HepG2 (cell line): Measurements from ENCODE around the gene FBH1. TPM values are rescaled to one million over a fixed set of nuclear protein-coding genes. Genes with fewer than 3 reads are reported as not detected.

Source experiments
- ATAC-seq: fragments of 200-7000 bp; cut with Tn5 transposase; 3 replicates; pipeline ENCODE4 v1.9.1; 2020; ENCODE audit warnings: mild to moderate bottlenecking, moderate library complexity
- BruUV-seq: library from RNA; stranded (reverse); fragments of 400-500 nt; replicated peaks from 2 replicates; lab custom pipeline; 2021; lab: Mats Ljungman, UMichigan
- CTCF ChIA-PET: fragments of 300-600 bp; formaldehyde crosslinking; extraction: SDS; loops from one replicate; lab custom pipeline; 2021; ENCODE audit warnings: low total read pairs, inconsistent platforms, low intra/inter-chr PET ratio; lab: Yijun Ruan, JAX
- POLR2A ChIA-PET: fragments of 350-600 bp; sonication (Branson Sonifier 250); formaldehyde crosslinking; loops from one replicate; lab custom pipeline; 2020; ENCODE audit warnings: antibody characterized with exemption, inconsistent platforms; lab: Yijun Ruan, JAX
- DNase-seq: peaks from one replicate; pipeline ENCODE4 v3.0.0-alpha.2; 2015; ENCODE audit warnings: low spot score
- FAIRE-seq: peaks from 3 replicates; lab custom pipeline; 2011; peaks lifted over from hg19 to GRCh38; lab: Jason Lieb, UNC
- H2AFZ ChIP-seq: one replicate; pipeline ENCODE4 v1.6.1; 2011; ENCODE audit warnings: low read length, inconsistent platforms
- H3K27ac ChIP-seq: fragments of 300-600 bp; 3 replicates; pipeline ENCODE4 v1.8.0; 2011; ENCODE audit warnings: mixed run types, mild to moderate bottlenecking, mixed read lengths, low read length, inconsistent platforms; ENCODE audit not compliant: insufficient read depth; ENCODE audit errors: extremely low read length
- H3K27me3 ChIP-seq, 2 experiments: fragments of 200-600 bp in 1 of 2; 2 replicates in 1 of 2; 3 replicates in 1 of 2; pipeline versions ENCODE4 v1.6.0 to v1.8.0; 2011; ENCODE audit warnings: low read length in 2 of 2, mild to moderate bottlenecking in 2 of 2, moderate library complexity in 2 of 2, inconsistent platforms in 1 of 2; ENCODE audit not compliant: insufficient read depth in 2 of 2, control insufficient read depth in 1 of 2
- H3K36me3 ChIP-seq, 2 experiments: fragments of 200-600 bp in 1 of 2; replicated peaks in 1 of 2; 2 replicates in 1 of 2; 3 replicates in 1 of 2; pipeline versions ENCODE4 v1.5.1 to v1.8.0; 2011; ENCODE audit warnings: low read length in 2 of 2, inconsistent platforms in 1 of 2; ENCODE audit not compliant: insufficient read depth in 2 of 2, control insufficient read depth in 1 of 2
- H3K4me1 ChIP-seq: 2 replicates; pipeline ENCODE4 v1.5.1; 2012; ENCODE audit warnings: low read length, inconsistent platforms; ENCODE audit not compliant: insufficient read depth
- H3K4me2 ChIP-seq: 2 replicates; pipeline ENCODE4 v1.6.0; 2011; ENCODE audit warnings: low read depth, low read length, inconsistent platforms
- H3K4me3 ChIP-seq, 3 experiments: fragments of 200-600 bp in 1 of 3; sonication (generic), shearing (Covaris generic) in 1 of 3; replicated peaks in 1 of 3; 2 replicates each; pipeline ENCODE4 v1.5.1; 2011 to 2016; ENCODE audit warnings: low read length in 3 of 3, inconsistent platforms in 2 of 3, low read depth in 2 of 3, mild to moderate bottlenecking in 2 of 3, control low read depth in 1 of 3, mixed read lengths in 1 of 3; ENCODE audit not compliant: insufficient read depth in 1 of 3
- H3K79me2 ChIP-seq: one replicate; pipeline ENCODE4 v1.6.1; 2011; ENCODE audit warnings: low read length, inconsistent platforms; ENCODE audit not compliant: insufficient read depth
- H3K9ac ChIP-seq: 2 replicates; pipeline ENCODE4 v1.6.0; 2011; ENCODE audit warnings: mild to moderate bottlenecking, low read depth, low read length, inconsistent platforms; ENCODE audit not compliant: insufficient read depth
- H3K9me3 ChIP-seq: 2 replicates; pipeline ENCODE4 v1.5.1; 2012; ENCODE audit warnings: mild to moderate bottlenecking, low read length
- H4K20me1 ChIP-seq: 2 replicates; pipeline ENCODE4 v1.6.0; 2011; ENCODE audit warnings: inconsistent platforms, mild to moderate bottlenecking, low read length, moderate library complexity; ENCODE audit not compliant: insufficient read depth
- ATAD3A ChIP-seq: sonication (generic); formaldehyde crosslinking; IDR thresholded peaks from 2 replicates; pipeline ENCODE4 v1.4.0; 2020; ENCODE audit warnings: missing genetic modification reagents
- ATM ChIP-seq: fragments of 450-650 bp; IDR thresholded peaks from 2 replicates; pipeline ENCODE4 v1.7.1; 2017; ENCODE audit warnings: mild to moderate bottlenecking, borderline replicate concordance
- FIP1L1 ChIP-seq: fragments of 200-400 bp; formaldehyde crosslinking; IDR thresholded peaks from 2 replicates; pipeline ENCODE4 v1.6.1; 2018; ENCODE audit warnings: low read depth, mild to moderate bottlenecking, low read length, moderate library complexity, borderline replicate concordance; ENCODE audit not compliant: insufficient read depth
- HHEX ChIP-seq: IDR thresholded peaks from 2 replicates; pipeline ENCODE4 v1.6.1; 2016; ENCODE audit warnings: control low read depth
- JUND ChIP-seq: sonication (generic); formaldehyde crosslinking; IDR thresholded peaks from 2 replicates; pipeline ENCODE4 v1.8.0; 2022; ENCODE audit warnings: mild to moderate bottlenecking, missing genetic modification reagents
- NCOR1 ChIP-seq: fragments of 200-600 bp; sonication (generic); IDR thresholded peaks from 2 replicates; pipeline ENCODE4 v1.7.0; 2017; ENCODE audit warnings: antibody characterized with exemption, low read length, borderline replicate concordance
- REPIN1 ChIP-seq: sonication (generic); formaldehyde crosslinking; IDR thresholded peaks from 2 replicates; pipeline ENCODE4 v1.8.0; 2022; ENCODE audit warnings: missing genetic modification reagents, low read depth, mild to moderate bottlenecking, borderline replicate concordance
- ZFP37 ChIP-seq: sonication (generic); formaldehyde crosslinking; IDR thresholded peaks from 2 replicates; pipeline ENCODE4 v1.4.0; 2020; ENCODE audit warnings: missing genetic modification reagents, borderline replicate concordance
- ZNF12 ChIP-seq: sonication (generic); formaldehyde crosslinking; IDR thresholded peaks from 2 replicates; pipeline ENCODE4 v1.5.0; 2020; ENCODE audit warnings: missing genetic modification reagents
- ZNF34 ChIP-seq: sonication (generic); formaldehyde crosslinking; IDR thresholded peaks from 2 replicates; pipeline ENCODE4 v1.4.0; 2020; ENCODE audit warnings: mild to moderate bottlenecking, missing genetic modification reagents, borderline replicate concordance
- ZNF556 ChIP-seq: sonication (generic); formaldehyde crosslinking; IDR thresholded peaks from 2 replicates; pipeline ENCODE4 v1.4.0; 2020; ENCODE audit warnings: mild to moderate bottlenecking, missing genetic modification reagents, borderline replicate concordance
- ZNF770 ChIP-seq: sonication (generic); formaldehyde crosslinking; IDR thresholded peaks from 2 replicates; pipeline ENCODE4 v1.5.0; 2020; ENCODE audit warnings: mild to moderate bottlenecking, missing genetic modification reagents
- ZNF790 ChIP-seq: sonication (generic); formaldehyde crosslinking; IDR thresholded peaks from 2 replicates; pipeline ENCODE4 v1.8.0; 2022; ENCODE audit warnings: missing genetic modification reagents, mild to moderate bottlenecking, borderline replicate concordance
- ZNF841 ChIP-seq: sonication (generic); formaldehyde crosslinking; IDR thresholded peaks from 2 replicates; pipeline ENCODE4 v1.8.1; 2023; ENCODE audit warnings: missing genetic modification reagents, borderline replicate concordance
- ZSCAN22 ChIP-seq: sonication (generic); formaldehyde crosslinking; IDR thresholded peaks from 2 replicates; pipeline ENCODE4 v1.4.0; 2020; ENCODE audit warnings: mild to moderate bottlenecking, missing genetic modification reagents
- WGBS: methylation state at CpG from one replicate; pipeline ENCODE4 v1.1.6; 2017; ENCODE audit warnings: low lambda C conversion rate; 5-methylcytosine and 5-hydroxymethylcytosine counted together
- in situ Hi-C: cut with HindIII; loops from 2 replicates; pipeline ENCODE4 v1.10.0; 2017; ENCODE audit warnings: low pct_unique_long_range_greater_than_20kb; ENCODE audit not compliant: extremely low pct_ligation_motif_present
- intact Hi-C: fragments of 100-400 bp; cut with micrococcal nuclease; formaldehyde crosslinking; loops from one replicate; pipeline ENCODE4 v1.10.0; 2022; ENCODE audit not compliant: unreplicated experiment
- polyA plus RNA-seq, 8 experiments: library from polyadenylated mRNA; depleted of rRNA in 3 of 8; stranded (reverse) in 7 of 8; unstranded in 1 of 8; fragments of >200 nt; fragmentation: Illumina TruSeq in 4 of 8; extraction: Trizol in 4 of 8; gene quantifications; 2 replicates each; pipeline versions ENCODE4 v1.2.1 to v1.2.3, GENCODE V29; 2011 to 2016; ENCODE audit warnings: low read depth in 4 of 8, missing spikeins in 1 of 8, mixed read lengths in 1 of 8; ENCODE audit not compliant: insufficient read depth in 1 of 8
- total RNA-seq, 5 experiments: library from RNA; depleted of rRNA; stranded (reverse); fragments of >200 nt; fragmentation: Illumina TruSeq; extraction: Trizol; gene quantifications; 2 replicates each; pipeline ENCODE4 v1.2.3, GENCODE V29; 2016; ENCODE audit warnings: low read depth in 1 of 5
- TF ChIP-seq, protein P1 (sequence below): sonication (generic); formaldehyde crosslinking; IDR thresholded peaks from 2 replicates; pipeline ENCODE4 v1.4.0; 2020; ENCODE audit warnings: mild to moderate bottlenecking, missing genetic modification reagents

Gene FBH1
- total and polyA plus RNA-seq, 2 of the 13 experiments (the other 11 are each of a cell fraction or from before 2014, with no cell fraction given), result 48.8 to 60.3 TPM

GRCh38 chr10:5947471-5948207 lies 57.6 kb downstream of the FBH1 start:
- ChIA-PET CTCF (interaction anchor here (1.0 to 1.1 kb wide), 2 partner anchors 66 to 140 kb away, joined by 3 read pairs; no protein-coding TSS in a partner anchor), POLR2A (no interaction called here)
- Histone ChIP-seq H3K79me2 (no peaks in the 10 kb centered on the region), H3K4me3 (no peak overlapping the region), H3K36me3 (no peaks in the 10 kb centered on the region), H2AFZ (no peak overlapping the region), H3K9ac (no peak overlapping the region), H3K27me3 (peaks cover 2 to 47% of the 10 kb centered on the region in 2 experiments), H3K27ac (no peak overlapping the region), H3K4me2 (no peak overlapping the region), H3K9me3 (no peaks in the 10 kb centered on the region), H4K20me1 (no peaks in the 10 kb centered on the region), H3K4me1 (peaks cover 21% of the 10 kb centered on the region)
- FAIRE-seq (no peak), ATAC-seq (no peak), DNase-seq (no peak)
- no TSS peak for BruUV-seq
- in situ Hi-C loops (no loop called here), intact Hi-C loops (loop anchor here (5.0 to 10.0 kb wide), 2 partner anchors 65 to 137 kb away; partner anchors contain the start of gene RBM17)
- WGBS, result 42% methylated on average over 17 of the region's 17 CpGs
- no peak for TF ChIP-seq ZNF841 (CRISPR knock-in tag)
- TF ChIP-seq ZNF556 (CRISPR knock-in tag), result no peak
- no peak for TF ChIP-seq ZNF770 (CRISPR knock-in tag)
- no peak for TF ChIP-seq JUND (CRISPR knock-in tag)
- TF ChIP-seq REPIN1 (CRISPR knock-in tag), result no peak
- TF ChIP-seq ZFP37 (CRISPR knock-in tag), result no peak
- TF ChIP-seq, protein P1, sequence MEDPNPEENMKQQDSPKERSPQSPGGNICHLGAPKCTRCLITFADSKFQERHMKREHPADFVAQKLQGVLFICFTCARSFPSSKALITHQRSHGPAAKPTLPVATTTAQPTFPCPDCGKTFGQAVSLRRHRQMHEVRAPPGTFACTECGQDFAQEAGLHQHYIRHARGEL (CRISPR knock-in tag), result no peak
- no peak for TF ChIP-seq ATM
- TF ChIP-seq ATAD3A (CRISPR knock-in tag), result no peak
- TF ChIP-seq ZNF12 (CRISPR knock-in tag), result no peak
- TF ChIP-seq HHEX (CRISPR knock-in tag), result no peak
- TF ChIP-seq NCOR1, result no peak
- no peak for TF ChIP-seq ZNF790
- TF ChIP-seq ZNF34 (CRISPR knock-in tag), result no peak
- TF ChIP-seq ZSCAN22 (CRISPR knock-in tag), result no peak
- no peak for TF ChIP-seq FIP1L1
